ENCODE measurements around the gene INCA1.

The INCA1 gene

DNA sequence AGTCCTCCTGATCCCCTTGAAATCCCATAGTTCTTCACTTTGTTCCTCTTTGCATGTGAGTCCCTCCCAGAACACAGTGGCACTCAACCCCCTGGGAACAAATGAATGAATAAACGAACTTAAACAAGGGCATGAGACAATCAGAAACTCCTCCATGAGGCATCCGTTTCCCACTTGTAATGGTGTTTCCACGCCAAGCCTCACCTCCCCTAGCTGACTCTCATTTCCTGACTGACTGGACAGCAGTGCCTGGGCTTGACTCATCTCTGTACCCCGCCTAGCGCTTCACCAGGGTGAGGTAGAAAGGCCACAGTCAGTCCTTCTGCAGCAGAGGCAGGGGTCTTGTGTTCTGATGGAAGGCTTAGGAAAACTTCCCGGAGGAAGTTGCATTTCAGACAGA lies 14.6 kb upstream of the INCA1 start:
- peak in 1 of 2 donors; percentile 19 for DNase-seq (ENCODE audit: low read depth in 2 of 2)

DNA sequence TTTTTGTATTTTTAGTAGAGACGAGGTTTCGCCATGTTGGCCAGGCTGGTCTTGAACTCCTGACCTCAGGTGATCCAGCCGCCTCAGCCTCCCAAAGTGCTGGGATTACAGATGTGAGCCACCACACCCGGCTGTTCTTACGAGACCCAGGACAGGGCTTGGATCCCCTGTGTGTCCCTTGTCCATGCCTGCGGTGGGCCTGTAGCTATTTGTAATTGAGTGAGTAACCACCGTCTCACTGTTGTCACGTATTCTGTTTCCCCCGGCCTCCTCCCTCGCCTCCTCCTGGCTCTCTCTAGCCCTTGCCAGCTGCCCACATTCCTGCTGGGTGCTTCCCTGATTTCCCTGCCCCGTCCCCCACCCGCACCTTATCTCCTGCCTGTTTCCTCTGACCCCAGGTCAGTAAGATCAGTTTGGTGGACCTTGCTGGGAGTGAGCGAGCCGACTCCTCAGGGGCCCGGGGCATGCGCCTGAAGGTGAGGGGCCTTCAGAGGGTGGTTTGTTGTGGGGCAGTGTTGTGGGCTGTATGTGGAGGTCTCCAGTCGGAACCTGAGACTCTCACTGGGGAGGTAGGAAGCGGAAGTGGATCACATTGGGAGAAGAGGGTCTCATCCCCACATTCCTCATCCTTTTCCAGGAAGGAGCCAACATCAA lies 6.0 kb upstream of the INCA1 start:
- no peak for DNase-seq (ENCODE audit: low read depth in 2 of 2)

DNA sequence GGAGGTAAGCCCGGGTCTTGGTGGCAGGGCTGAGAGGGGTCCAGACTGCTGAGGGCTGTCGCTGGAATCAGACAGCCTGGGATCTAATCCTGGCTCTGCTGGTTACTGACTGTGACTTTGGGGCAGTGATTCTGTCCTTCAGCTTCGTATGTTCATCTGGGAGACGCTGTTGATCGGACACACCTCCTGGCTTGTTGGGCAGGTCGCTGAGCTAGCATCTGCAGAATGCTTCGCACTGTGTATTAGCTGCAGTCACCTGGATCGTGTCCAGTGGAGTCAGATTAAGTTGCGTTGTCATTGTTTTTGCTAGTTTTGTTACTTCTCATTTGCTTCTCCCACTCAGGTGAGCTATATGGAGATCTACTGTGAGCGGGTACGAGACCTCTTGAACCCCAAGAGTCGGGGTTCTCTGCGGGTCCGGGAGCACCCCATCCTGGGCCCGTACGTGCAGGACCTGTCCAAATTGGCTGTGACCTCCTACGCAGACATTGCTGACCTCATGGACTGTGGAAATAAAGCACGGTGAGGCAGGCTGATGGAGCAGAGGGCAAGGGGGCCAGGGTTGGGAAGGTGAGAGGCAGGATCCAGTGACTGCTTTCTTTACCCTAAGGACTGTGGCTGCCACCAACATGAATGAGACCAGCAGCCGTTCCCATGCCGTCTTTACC lies 4.9 kb upstream of the INCA1 start:
- DNase-seq (ENCODE audit: low read depth in 2 of 2), result no peak

DNA sequence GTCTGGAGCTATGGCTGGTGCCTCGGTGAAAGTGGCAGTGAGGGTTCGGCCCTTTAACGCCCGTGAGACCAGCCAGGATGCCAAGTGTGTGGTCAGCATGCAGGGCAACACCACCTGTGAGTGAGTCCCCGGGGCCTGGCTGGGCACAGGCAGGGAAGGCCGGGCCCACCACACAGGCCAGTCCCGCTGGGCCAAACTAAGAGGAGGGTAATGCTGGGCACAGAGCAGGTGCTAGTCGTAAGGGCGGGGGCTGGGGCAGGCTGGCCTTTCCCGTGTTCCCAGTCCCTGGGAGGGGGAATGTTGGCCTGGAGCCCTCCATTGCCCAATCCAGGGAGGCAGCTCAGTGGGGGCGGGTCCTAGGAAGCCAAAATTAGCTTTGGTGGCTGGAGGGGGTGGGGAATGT lies 2.9 kb upstream of the INCA1 start:
- no peak for DNase-seq (ENCODE audit: low read depth in 2 of 2)

DNA sequence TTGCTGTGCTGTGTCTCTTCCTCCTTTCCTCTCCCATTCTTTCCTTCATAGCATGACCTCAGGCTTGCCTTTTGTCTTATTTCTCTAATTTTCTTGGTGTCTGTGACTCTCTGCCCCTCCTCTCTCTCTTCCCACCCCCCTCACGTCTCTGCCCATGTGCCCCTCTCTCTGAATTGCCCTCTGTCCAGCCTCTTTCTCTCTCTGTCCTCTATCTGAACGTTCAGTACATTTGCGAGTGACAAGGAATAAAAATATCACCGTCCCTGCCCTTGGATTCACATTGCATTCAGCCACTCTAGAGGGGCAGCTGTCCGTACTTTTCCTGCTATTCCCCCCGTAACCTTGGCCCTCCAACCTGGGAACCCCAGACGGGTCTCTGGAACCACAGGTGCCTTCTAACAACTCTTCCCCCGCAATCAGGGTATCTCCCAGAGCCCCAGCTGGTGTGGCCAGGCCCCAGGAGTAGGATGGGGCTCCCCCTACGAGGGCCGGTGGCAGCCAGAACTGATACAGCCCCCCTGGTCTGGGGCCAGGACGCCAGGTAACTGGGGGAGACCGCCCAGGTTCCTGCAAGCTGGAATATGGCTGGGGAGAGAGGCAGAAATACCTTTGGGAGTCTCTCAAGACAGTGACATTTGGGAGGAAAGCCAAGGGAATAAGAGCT lies 2.2 kb upstream of the INCA1 start:
- no peak for DNase-seq (ENCODE audit: low read depth in 2 of 2)

DNA sequence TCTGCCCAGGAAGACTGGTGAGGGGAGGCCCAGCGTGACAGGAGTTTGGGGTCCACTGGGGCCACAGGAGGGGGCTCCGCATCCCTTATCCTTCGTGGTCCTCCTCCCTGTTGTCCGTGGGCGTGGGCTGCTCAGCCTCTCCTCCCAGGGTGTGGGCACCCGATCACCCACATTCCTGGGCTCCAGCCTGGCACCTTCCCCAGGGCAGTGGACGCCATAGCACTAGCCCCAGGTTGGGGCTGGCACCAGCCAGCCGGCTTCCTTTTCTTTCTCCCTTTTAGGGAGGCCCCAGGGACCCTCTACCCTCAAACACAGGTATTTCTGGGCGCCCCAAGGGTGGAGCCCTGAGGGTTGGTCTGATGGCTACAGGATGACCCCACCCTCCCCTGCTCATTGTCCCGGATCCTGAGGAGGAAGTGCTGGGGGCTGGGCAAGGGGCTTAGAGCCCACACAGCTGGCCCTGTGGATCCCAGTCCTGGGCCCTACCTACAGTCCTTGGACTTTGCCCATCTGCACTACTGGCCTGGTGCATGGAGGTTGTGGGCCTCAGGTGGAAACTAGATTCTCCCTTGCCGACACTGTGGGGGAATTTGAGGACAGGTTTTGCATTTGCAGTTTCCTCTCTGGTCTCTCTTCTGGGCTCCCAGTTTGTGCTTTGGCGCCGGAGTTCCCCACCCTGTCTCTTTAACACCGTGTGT lies 1.6 kb upstream of the INCA1 start:
- no peak for DNase-seq (ENCODE audit: low read depth in 2 of 2)

DNA sequence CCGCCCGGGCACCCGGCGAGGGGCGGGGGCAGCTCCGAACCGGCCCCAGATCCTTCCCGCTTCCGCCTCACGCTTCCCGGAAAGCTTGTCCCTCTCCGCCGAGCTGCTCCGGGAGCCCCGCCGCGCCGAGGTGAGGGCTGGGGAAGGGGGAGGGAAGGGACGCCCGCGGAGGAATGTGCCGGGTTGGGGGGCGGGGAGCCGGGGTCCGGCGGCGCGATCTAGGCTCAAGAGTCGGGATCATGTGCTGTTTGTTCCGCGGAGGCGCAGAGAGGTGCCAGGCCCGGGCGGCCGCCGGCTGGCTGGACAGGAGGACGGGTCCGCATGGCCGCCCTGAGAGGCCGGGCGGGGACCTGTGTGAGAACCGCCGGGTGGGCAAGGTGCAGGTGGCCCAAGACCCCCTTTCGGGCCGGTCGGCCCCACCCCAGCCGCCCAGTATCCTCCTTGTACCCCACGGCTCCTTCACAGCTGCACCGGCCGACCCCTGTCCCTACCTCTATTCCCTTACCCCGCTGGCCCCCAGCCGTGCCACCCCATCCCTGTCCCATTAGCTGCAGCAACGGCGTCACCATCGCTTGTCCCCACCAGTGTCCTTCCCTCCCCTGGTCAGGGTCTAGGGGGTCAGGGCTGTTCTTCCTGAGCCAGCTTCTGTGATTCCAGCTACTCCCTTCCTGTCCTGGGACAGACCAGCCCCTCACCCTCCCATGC lies 857 bp upstream of the INCA1 start:
- no peak for DNase-seq (ENCODE audit: low read depth in 2 of 2)

DNA sequence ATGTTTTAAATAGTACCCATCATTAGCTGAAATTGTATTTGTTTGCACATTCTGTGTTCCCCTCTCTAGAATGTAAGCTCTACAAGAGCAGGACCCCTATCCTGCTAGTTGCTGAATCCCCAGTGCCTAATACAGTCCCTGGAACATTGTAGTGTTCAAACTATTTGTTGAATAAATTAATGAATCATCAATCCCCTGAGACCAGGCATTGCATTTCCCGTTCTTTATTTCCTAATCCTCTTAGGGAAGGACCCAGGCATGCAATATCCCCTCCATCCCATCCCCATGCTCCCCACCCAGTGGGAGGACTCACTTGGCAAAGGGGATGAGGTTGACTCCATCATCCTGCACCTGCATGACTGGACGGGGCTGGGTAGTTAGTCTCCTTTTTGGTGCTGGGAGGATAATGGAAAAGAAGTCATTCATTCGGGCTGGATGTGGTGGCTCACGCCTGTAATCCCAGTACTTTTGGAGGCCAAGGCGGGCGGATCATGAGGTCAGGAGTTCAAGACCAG lies 3.2 kb downstream of the INCA1 start:
- DNase-seq (ENCODE audit: low read depth in 2 of 2), result no peak

DNA sequence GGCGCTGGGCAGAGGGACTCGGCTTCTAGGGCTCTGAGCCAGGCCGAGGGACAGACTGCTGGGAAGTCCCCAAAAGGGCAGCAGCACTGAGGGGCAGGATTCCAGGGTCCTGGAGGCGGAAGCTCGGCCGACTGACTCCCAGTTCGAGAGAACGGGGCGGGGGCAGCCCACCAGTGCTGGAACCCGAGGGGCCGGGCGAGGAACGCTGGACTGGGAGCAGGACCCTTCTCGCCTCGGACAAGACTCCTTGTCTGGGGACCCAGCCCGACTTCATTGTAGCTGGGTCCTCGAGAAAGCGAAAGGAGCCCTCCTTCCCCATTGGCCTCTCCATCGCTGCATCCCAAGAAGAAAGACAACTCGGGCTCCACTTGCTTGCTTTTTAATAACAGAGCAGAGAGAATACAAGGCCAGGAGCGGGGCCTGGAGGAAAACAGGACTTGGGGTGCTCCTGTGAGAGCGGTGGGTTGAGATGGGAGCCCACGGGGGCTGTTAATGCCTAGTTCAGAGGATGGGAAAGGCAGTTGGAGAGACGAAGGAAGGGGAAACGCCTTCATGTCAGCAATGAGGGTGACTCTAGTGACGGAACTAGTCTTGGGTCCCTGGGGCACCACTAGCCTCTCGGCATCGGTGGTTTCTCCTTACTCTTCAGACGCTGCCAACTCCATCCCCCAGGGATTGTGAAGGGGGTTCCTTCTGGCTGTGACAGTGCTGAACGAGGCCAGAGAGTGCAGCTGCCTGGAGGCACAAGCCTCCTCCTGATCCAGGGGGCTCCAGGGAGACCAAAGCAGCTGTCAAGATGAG lies 9.4 kb downstream of the INCA1 start:
- DNase-seq (ENCODE audit: low read depth in 2 of 2), result no peak

DNA sequence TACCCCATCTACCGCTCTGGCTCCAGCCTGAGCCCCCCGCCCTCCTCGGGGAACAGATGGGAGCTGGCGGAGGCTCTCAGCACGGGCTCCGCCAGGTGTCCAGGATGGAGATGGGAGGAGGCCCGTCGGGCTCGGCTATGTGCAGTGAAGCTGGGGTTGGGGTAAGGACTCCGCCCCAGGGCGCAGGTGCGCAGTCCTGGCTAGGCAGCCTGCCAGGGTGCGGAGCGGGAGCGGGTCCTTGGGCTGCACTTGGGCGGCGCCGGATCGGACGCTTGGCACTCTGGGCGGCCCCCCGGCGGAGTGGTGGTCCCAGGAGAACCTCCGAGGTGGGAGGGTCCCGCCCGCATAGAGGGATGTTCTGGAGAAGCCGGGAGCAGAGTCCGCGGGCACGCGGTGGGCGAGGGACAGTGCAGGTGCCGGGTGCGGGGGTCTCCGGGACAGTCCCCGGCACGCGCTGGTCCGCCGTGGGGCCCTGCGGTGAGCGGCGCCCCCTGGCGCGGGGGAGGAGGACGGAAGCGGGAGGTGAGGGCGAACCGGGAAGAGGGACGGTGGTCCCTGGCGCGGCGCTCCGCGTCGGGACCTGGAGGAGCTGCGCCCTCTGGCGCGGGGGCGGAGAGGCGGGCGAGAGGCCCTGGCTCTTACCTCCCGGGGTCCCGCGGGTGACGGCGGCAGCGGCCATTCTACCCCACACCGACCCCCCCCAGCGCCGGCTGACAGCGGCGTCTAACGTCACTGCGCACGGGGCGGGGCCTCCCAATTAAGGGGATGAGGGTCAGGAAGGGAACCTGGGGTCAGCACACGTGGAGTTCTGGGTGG lies 10.2 kb downstream of the INCA1 start, which contains the start of gene CAMTA2:
Gene CAMTA2 (minus strand): TSS at position 725 of the 816 bp plus-strand sequence. CDS start 1,453 bp downstream, outside the sequence.
- DNase-seq (ENCODE audit: low read depth in 2 of 2), result peak; percentile 67 to 87

DNA sequence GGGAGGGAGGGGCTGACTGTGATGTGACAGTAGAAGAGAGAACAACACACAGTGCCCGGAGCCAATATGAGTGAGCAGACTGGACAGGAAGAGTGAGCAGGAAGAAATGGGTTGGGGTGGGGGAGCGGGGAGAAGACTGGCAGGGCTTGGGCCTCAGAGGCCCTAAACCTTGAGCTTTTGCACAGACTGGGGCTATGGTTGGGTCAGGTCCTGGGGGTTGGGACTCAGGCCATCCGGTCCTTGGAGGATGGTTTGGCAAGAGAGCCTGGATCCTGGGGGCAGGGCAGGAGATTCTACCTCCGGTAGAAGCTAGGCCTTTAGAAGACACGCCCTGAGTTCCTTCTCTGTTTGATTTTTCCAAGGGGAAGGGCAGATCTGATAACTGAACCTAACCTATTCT lies 10.9 kb downstream of the INCA1 start:
- no peak for DNase-seq (ENCODE audit: low read depth in 2 of 2)

DNA sequence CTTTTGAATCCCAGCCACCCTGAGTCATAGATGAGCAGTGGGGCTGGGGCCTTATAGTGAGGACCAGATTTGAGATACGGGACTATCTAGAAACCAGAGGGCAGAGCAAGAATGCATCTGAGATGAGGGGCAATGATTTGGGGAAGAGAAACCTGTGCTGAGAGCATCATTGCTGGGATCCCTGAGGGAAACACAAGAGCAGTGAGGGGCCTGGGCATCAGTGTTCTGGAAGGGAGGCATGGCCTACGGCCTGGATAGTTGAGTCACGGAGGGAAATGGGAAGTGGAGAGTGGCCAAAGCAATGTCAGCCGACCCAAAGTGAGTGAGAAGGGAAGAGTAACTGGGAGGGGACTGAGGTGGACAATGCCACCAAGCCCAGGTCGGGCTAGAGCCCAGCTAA lies 15.0 kb downstream of the INCA1 start:
- DNase-seq (ENCODE audit: low read depth in 2 of 2), result no peak

DNA sequence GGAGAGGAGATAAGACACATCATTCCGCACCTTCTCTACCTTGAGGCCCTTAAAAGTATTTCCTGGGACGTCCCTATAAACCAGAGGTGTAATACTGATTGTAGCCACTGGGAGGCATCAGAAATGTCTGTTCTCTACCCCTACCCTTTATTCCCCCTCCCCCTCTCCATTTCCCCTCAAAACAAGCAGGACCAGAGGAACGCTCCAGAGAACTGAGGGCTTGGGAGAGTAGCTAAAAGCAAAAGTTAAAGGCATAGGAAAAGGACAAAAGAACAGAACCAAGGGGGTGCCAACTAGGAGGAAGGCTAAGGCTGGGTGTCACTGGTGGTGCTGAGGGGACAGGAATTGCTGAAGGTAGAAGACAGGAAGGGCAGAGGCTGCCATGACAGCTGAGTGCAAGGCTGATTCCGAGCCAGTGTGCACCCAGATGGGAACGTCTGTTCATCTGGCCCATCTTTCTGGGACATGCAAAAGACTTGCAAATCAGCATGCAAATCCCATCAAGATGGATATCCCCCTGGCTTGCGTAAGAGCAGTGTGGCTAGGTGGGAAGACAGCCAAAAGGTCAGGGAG lies 16.6 kb downstream of the INCA1 start:
- peak in 1 of 2 donors; percentile 54 for DNase-seq (ENCODE audit: low read depth in 2 of 2)

DNA sequence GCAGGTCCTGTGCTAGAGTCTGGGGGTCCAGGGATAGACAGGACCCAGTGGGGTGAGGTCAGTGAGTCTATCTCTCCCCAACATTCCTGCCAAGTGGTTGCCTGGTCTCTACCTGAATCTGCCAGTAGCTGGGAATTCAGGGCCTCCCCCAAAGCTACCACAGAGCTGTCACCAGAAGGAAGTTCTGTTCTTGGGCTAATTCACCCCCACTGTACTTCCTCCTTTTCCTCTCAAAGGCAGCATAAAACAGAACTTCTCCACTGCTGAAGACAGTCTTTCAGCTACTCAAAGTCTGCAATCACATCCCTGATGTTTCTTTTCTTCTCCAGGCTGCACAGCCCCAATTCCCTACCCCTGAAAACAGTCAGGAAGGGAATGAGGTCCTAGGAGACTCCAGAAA lies 18.6 kb downstream of the INCA1 start:
- DNase-seq (ENCODE audit: low read depth in 2 of 2), result no peak

DNA sequence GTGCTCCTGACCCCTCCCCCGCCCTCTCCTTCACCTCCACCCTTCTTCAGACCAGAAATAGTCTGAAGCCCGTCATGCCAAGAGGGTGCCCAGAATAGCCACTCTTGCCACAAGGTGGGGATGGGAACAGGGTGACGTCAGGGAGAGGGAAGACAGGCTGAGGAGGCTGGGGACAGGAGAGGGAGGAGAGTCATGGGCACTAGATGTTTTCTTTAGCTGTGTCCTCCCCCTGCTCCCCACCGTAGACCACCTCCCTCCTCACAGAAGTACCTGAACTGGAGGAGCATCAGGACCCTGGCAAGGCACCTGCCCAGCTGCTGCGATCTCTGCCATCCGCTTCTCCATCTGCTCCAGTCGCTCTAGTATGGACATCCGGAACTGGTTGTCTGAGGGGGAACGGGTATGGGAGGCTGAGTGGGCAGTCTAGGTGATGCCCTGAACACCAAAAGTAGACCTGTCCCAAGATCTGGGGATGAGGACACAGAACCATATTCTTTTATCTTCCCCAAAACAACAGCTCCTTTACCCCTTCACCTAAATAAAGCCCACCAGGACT lies 23.1 kb downstream of the INCA1 start:
- DNase-seq (ENCODE audit: low read depth in 2 of 2), result no peak

DNA sequence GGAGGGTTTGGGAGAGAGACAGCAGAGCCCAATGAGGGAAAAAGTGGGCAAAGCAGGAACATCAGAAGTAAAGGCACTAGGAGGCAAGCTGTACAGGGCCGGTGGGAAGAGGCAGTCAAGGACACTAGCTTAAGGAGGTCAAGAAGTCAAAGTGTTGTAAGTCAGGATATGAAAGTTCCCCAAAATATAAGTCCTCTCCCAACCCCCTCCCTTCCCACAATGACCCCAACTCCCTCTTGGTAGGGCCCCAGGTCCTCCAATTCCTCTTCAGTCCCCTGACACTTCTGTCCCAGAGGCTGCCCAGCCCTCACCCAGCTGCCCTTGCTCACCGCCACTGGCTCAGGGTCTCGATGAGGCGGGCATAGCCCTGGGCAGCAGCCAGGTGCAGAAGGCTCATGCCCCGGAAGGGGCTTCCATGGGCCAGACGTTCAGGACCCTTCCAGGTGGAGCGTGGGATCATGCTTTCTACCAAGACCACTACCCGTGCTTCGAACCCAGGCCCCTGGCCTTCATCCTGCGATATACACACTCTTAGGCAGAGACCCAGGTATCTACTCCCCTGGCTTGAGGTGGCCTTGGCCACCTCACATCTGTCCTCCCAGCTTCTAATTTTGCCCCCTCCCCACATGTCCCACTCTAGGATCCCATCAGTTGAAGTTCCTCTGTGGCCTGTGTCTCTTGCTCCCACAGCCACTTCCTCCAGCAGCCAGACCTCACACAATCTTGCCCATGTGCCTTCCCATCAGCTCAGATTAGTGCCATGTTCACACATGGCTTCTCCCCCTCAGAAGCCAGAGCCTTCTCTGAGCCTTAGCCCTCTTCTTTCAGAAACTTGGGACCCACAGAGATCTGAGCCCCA lies 23.8 kb downstream of the INCA1 start:
- no peak for DNase-seq (ENCODE audit: low read depth in 2 of 2)

DNA sequence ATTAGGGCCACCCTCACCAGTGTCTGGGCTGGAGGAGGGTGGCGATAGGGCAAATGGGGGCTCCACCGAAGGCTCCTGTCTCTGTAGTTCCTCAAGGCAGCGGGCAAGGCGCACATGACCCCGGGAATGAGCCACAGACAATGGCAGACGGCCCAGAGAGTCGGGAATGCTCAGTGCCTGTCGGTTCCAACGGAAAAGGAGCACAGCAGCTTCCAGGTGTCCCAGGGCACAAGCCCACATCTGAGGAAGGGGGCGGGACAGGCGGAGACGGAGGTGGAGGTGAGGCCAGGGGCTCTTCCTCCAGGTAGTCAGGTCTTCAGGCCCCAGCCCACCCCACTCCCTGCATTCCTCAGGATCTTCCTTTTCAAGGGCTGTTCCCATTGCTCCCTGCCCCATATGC lies 24.6 kb downstream of the INCA1 start:
- DNase-seq (ENCODE audit: low read depth in 2 of 2), result no peak

DNA sequence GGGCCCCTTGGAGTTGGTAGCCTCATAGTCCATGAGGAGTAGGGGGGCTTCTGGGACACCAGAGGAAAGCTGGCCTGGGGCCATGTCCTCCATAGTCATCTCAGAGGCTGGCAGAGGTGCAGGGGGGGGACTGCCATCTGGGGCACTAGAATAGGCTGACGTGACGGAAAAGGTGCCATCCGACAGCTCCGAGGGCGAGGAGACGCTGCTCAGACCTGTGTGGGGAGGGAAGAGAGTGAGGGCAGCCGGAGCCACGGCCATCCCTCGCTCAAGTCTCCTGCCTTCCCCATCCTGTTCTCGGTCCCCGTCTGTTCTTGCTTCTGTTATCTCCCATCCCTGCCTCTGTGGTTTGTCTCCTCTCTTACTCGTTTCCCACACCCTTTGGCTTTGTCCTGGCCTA lies 25.0 kb downstream of the INCA1 start:
- no peak for DNase-seq (ENCODE audit: low read depth in 2 of 2)

Data from stimulated activated CD4-positive, alpha-beta T cell treated with anti-CD3 and anti-CD28 coated beads, Interleukin-15, amount 100 ng/mL, for 48 hours (primary cell).